HepG2 (cell line): ENCODE data around the gene ADI1. TPM values are rescaled to one million over a fixed set of nuclear protein-coding genes. Genes with fewer than 3 reads are reported as not detected.

Source experiments
- ATAC-seq: fragments of 200-7000 bp; cut with Tn5 transposase; 3 replicates; pipeline ENCODE4 v1.9.1; 2020; ENCODE audit warnings: mild to moderate bottlenecking, moderate library complexity
- BruUV-seq: library from RNA; stranded (reverse); fragments of 400-500 nt; replicated peaks from 2 replicates; lab custom pipeline; 2021; lab: Mats Ljungman, UMichigan
- CTCF ChIA-PET: fragments of 300-600 bp; formaldehyde crosslinking; extraction: SDS; loops from one replicate; lab custom pipeline; 2021; ENCODE audit warnings: low total read pairs, inconsistent platforms, low intra/inter-chr PET ratio; lab: Yijun Ruan, JAX
- POLR2A ChIA-PET: fragments of 350-600 bp; sonication (Branson Sonifier 250); formaldehyde crosslinking; loops from one replicate; lab custom pipeline; 2020; ENCODE audit warnings: antibody characterized with exemption, inconsistent platforms; lab: Yijun Ruan, JAX
- DNase-seq: peaks from one replicate; pipeline ENCODE4 v3.0.0-alpha.2; 2015; ENCODE audit warnings: low spot score
- FAIRE-seq: peaks from 3 replicates; lab custom pipeline; 2011; peaks lifted over from hg19 to GRCh38; lab: Jason Lieb, UNC
- H2AFZ ChIP-seq: one replicate; pipeline ENCODE4 v1.6.1; 2011; ENCODE audit warnings: low read length, inconsistent platforms
- H3K27ac ChIP-seq: fragments of 300-600 bp; 3 replicates; pipeline ENCODE4 v1.8.0; 2011; ENCODE audit warnings: mixed run types, mild to moderate bottlenecking, mixed read lengths, low read length, inconsistent platforms; ENCODE audit not compliant: insufficient read depth; ENCODE audit errors: extremely low read length
- H3K27me3 ChIP-seq, 2 experiments: fragments of 200-600 bp in 1 of 2; 2 replicates in 1 of 2; 3 replicates in 1 of 2; pipeline versions ENCODE4 v1.6.0 to v1.8.0; 2011; ENCODE audit warnings: low read length in 2 of 2, mild to moderate bottlenecking in 2 of 2, moderate library complexity in 2 of 2, inconsistent platforms in 1 of 2; ENCODE audit not compliant: insufficient read depth in 2 of 2, control insufficient read depth in 1 of 2
- H3K36me3 ChIP-seq, 2 experiments: fragments of 200-600 bp in 1 of 2; replicated peaks in 1 of 2; 2 replicates in 1 of 2; 3 replicates in 1 of 2; pipeline versions ENCODE4 v1.5.1 to v1.8.0; 2011; ENCODE audit warnings: low read length in 2 of 2, inconsistent platforms in 1 of 2; ENCODE audit not compliant: insufficient read depth in 2 of 2, control insufficient read depth in 1 of 2
- H3K4me1 ChIP-seq: 2 replicates; pipeline ENCODE4 v1.5.1; 2012; ENCODE audit warnings: low read length, inconsistent platforms; ENCODE audit not compliant: insufficient read depth
- H3K4me2 ChIP-seq: 2 replicates; pipeline ENCODE4 v1.6.0; 2011; ENCODE audit warnings: low read depth, low read length, inconsistent platforms
- H3K4me3 ChIP-seq, 3 experiments: fragments of 200-600 bp in 1 of 3; sonication (generic), shearing (Covaris generic) in 1 of 3; replicated peaks in 1 of 3; 2 replicates each; pipeline ENCODE4 v1.5.1; 2011 to 2016; ENCODE audit warnings: low read length in 3 of 3, inconsistent platforms in 2 of 3, low read depth in 2 of 3, mild to moderate bottlenecking in 2 of 3, control low read depth in 1 of 3, mixed read lengths in 1 of 3; ENCODE audit not compliant: insufficient read depth in 1 of 3
- H3K79me2 ChIP-seq: one replicate; pipeline ENCODE4 v1.6.1; 2011; ENCODE audit warnings: low read length, inconsistent platforms; ENCODE audit not compliant: insufficient read depth
- H3K9ac ChIP-seq: 2 replicates; pipeline ENCODE4 v1.6.0; 2011; ENCODE audit warnings: mild to moderate bottlenecking, low read depth, low read length, inconsistent platforms; ENCODE audit not compliant: insufficient read depth
- H3K9me3 ChIP-seq: 2 replicates; pipeline ENCODE4 v1.5.1; 2012; ENCODE audit warnings: mild to moderate bottlenecking, low read length
- H4K20me1 ChIP-seq: 2 replicates; pipeline ENCODE4 v1.6.0; 2011; ENCODE audit warnings: inconsistent platforms, mild to moderate bottlenecking, low read length, moderate library complexity; ENCODE audit not compliant: insufficient read depth
- GFI1 ChIP-seq: sonication (generic); formaldehyde crosslinking; IDR thresholded peaks from 2 replicates; pipeline ENCODE4 v1.5.0; 2020; ENCODE audit warnings: missing genetic modification reagents, mild to moderate bottlenecking, borderline replicate concordance
- HDAC1 ChIP-seq: sonication (generic); formaldehyde crosslinking; IDR thresholded peaks from 2 replicates; pipeline ENCODE4 v1.5.1; 2020; ENCODE audit warnings: mild to moderate bottlenecking, missing genetic modification reagents
- NCOR1 ChIP-seq: fragments of 200-600 bp; sonication (generic); IDR thresholded peaks from 2 replicates; pipeline ENCODE4 v1.7.0; 2017; ENCODE audit warnings: antibody characterized with exemption, low read length, borderline replicate concordance
- PHF21A ChIP-seq: sonication (generic); formaldehyde crosslinking; IDR thresholded peaks from 2 replicates; pipeline ENCODE4 v1.5.0; 2020; ENCODE audit warnings: mild to moderate bottlenecking, missing genetic modification reagents
- POGZ ChIP-seq: sonication (generic); formaldehyde crosslinking; IDR thresholded peaks from 2 replicates; pipeline ENCODE4 v1.4.0; 2020; ENCODE audit warnings: mild to moderate bottlenecking, missing genetic modification reagents
- SNAPC5 ChIP-seq: sonication (generic); formaldehyde crosslinking; IDR thresholded peaks from 2 replicates; pipeline ENCODE4 v1.8.1; 2023; ENCODE audit warnings: mild to moderate bottlenecking, missing genetic modification reagents, borderline replicate concordance
- ZBTB44 ChIP-seq: sonication (generic); formaldehyde crosslinking; IDR thresholded peaks from 2 replicates; pipeline ENCODE4 v1.4.0; 2020; ENCODE audit warnings: missing genetic modification reagents
- ZNF572 ChIP-seq: sonication (generic); formaldehyde crosslinking; IDR thresholded peaks from 2 replicates; pipeline ENCODE4 v1.5.1; 2020; ENCODE audit warnings: mild to moderate bottlenecking, missing genetic modification reagents
- ZNF737 ChIP-seq: sonication (generic); formaldehyde crosslinking; IDR thresholded peaks from 2 replicates; pipeline ENCODE4 v1.5.0; 2020; ENCODE audit warnings: missing genetic modification reagents, mild to moderate bottlenecking, borderline replicate concordance
- WGBS: methylation state at CpG from one replicate; pipeline ENCODE4 v1.1.6; 2017; ENCODE audit warnings: low lambda C conversion rate; 5-methylcytosine and 5-hydroxymethylcytosine counted together
- in situ Hi-C: cut with HindIII; loops from 2 replicates; pipeline ENCODE4 v1.10.0; 2017; ENCODE audit warnings: low pct_unique_long_range_greater_than_20kb; ENCODE audit not compliant: extremely low pct_ligation_motif_present
- intact Hi-C: fragments of 100-400 bp; cut with micrococcal nuclease; formaldehyde crosslinking; loops from one replicate; pipeline ENCODE4 v1.10.0; 2022; ENCODE audit not compliant: unreplicated experiment
- polyA plus RNA-seq, 8 experiments: library from polyadenylated mRNA; depleted of rRNA in 3 of 8; stranded (reverse) in 7 of 8; unstranded in 1 of 8; fragments of >200 nt; fragmentation: Illumina TruSeq in 4 of 8; extraction: Trizol in 4 of 8; gene quantifications; 2 replicates each; pipeline versions ENCODE4 v1.2.1 to v1.2.3, GENCODE V29; 2011 to 2016; ENCODE audit warnings: low read depth in 4 of 8, missing spikeins in 1 of 8, mixed read lengths in 1 of 8; ENCODE audit not compliant: insufficient read depth in 1 of 8
- total RNA-seq, 5 experiments: library from RNA; depleted of rRNA; stranded (reverse); fragments of >200 nt; fragmentation: Illumina TruSeq; extraction: Trizol; gene quantifications; 2 replicates each; pipeline ENCODE4 v1.2.3, GENCODE V29; 2016; ENCODE audit warnings: low read depth in 1 of 5

The ADI1 gene
- total and polyA plus RNA-seq, 2 of the 13 experiments (the other 11 are each of a cell fraction or from before 2014, with no cell fraction given): 28.7 to 123 TPM

GRCh38 chr2:3489764-3490115 lies 29.6 kb downstream of the ADI1 start:
- 91% methylated on average over 16 of the region's 16 CpGs for WGBS
- Histone ChIP-seq H3K4me2 (no peak overlapping the region), H3K79me2 (no peaks in the 10 kb centered on the region), H4K20me1 (no peaks in the 10 kb centered on the region), H3K4me3 (no peak overlapping the region), H3K9me3 (no peaks in the 10 kb centered on the region), H3K27me3 (no peaks in the 10 kb centered on the region), H3K27ac (no peak overlapping the region), H3K9ac (no peak overlapping the region), H3K36me3 (no peaks in the 10 kb centered on the region; a peak in 1 of 5 replicates), H3K4me1 (peaks cover 74% of the 10 kb centered on the region), H2AFZ (no peak overlapping the region)
- CTCF ChIA-PET: no interaction called here
- no TSS peak for BruUV-seq
- no peak for ATAC-seq
- TF ChIP-seq ZNF737 (CRISPR knock-in tag) (no peak), ZBTB44 (no peak), POGZ (CRISPR knock-in tag) (no peak), GFI1 (no peak), PHF21A (no peak), HDAC1 (no peak), NCOR1 (no peak), SNAPC5 (CRISPR knock-in tag) (no peak), ZNF572 (CRISPR knock-in tag) (no peak)
- intact Hi-C loops: no loop called here
- FAIRE-seq: no peak
- DNase-seq: no peak
- in situ Hi-C loops: no loop called here
- POLR2A ChIA-PET: no interaction called here
